Smooth muscle cell (in vitro differentiated cells): ENCODE results near the gene OXLD1. TPM values are rescaled to one million over a fixed set of nuclear protein-coding genes. Genes with fewer than 3 reads are reported as not detected.

Experiments
- DNase-seq: peaks from one replicate; lab custom pipeline; 2025; ENCODE audit not compliant: unreplicated experiment; lab: John Stamatoyannopoulos, UW
- H2AFZ ChIP-seq: fragments of 200-600 bp; sonication (generic); 2 replicates; pipeline ENCODE4 v1.6.0; 2016; ENCODE audit warnings: antibody characterized with exemption, low read depth, mild to moderate bottlenecking
- H3F3A ChIP-seq: fragments of 200-600 bp; sonication (generic); 2 replicates; pipeline ENCODE4 v1.6.0; 2017; ENCODE audit warnings: antibody characterized with exemption, low read depth
- H3K27ac ChIP-seq: fragments of 200-600 bp; sonication (generic); 2 replicates; pipeline ENCODE4 v1.5.1; 2016; ENCODE audit warnings: low read depth, mild to moderate bottlenecking
- H3K27me3 ChIP-seq: fragments of 200-600 bp; sonication (generic); 2 replicates; pipeline ENCODE4 v1.6.1; 2016; ENCODE audit warnings: low read depth, mild to moderate bottlenecking
- H3K36me3 ChIP-seq: fragments of 200-600 bp; sonication (generic); 2 replicates; pipeline ENCODE4 v1.5.1; 2016; ENCODE audit warnings: low read depth
- H3K4me1 ChIP-seq: fragments of 200-600 bp; sonication (generic); 2 replicates; pipeline ENCODE4 v1.5.1; 2016; ENCODE audit warnings: low read depth
- H3K4me2 ChIP-seq: fragments of 200-600 bp; sonication (generic); 2 replicates; pipeline ENCODE4 v1.6.0; 2016; ENCODE audit warnings: mild to moderate bottlenecking
- H3K4me3 ChIP-seq: fragments of 200-600 bp; sonication (generic); 2 replicates; pipeline ENCODE4 v1.5.1; 2016; ENCODE audit warnings: mild to moderate bottlenecking
- H3K79me2 ChIP-seq: fragments of 200-600 bp; sonication (generic); 2 replicates; pipeline ENCODE4 v1.6.0; 2016; ENCODE audit warnings: low read depth, mild to moderate bottlenecking
- H3K9ac ChIP-seq: fragments of 200-600 bp; sonication (generic); 2 replicates; pipeline ENCODE4 v1.6.0; 2016; ENCODE audit warnings: low read depth
- H3K9me3 ChIP-seq: fragments of 200-600 bp; sonication (generic); replicated peaks from 2 replicates; pipeline ENCODE4 v1.5.1; 2016; ENCODE audit warnings: low read depth
- H4K20me1 ChIP-seq: fragments of 200-600 bp; sonication (generic); 2 replicates; pipeline ENCODE4 v1.6.0; 2016; ENCODE audit warnings: low read depth
- WGBS: methylation state at CpG from one replicate; pipeline ENCODE4 v1.1.7; 2016; ENCODE audit warnings: low lambda C conversion rate; 5-methylcytosine and 5-hydroxymethylcytosine counted together
- microRNA-seq: library from miRNA; unstranded; fragments of <30 nt; microRNA quantifications from one replicate; pipeline ENCODE4, GENCODE V29; 2016; ENCODE audit warnings: borderline number of aligned reads
- polyA plus RNA-seq: library from polyadenylated mRNA; unstranded; fragments of >200 nt; fragmentation: Nextera tagmentation; extraction: Ambion mirVana; gene quantifications from 2 replicates; pipeline ENCODE4 v1.2.1, GENCODE V29; 2016
- small RNA-seq: library from RNA; depleted of rRNA; stranded (forward); fragments of <200 nt; gene quantifications from one replicate; pipeline ENCODE3, GENCODE V24; 2014
- total RNA-seq: library from RNA; depleted of rRNA; stranded (reverse); fragments of >200 nt; gene quantifications from 2 replicates; pipeline ENCODE4 v1.2.3, GENCODE V29; 2014
- TF ChIP-seq, protein P1 (sequence below): fragments of 200-600 bp; sonication (generic); IDR thresholded peaks from 2 replicates; pipeline ENCODE4 v1.5.1; 2017; ENCODE audit warnings: borderline replicate concordance, mild to moderate bottlenecking, antibody characterized with exemption; ENCODE audit not compliant: insufficient read depth, poor library complexity, severe bottlenecking

Gene OXLD1
- total and polyA plus RNA-seq, 2 experiments from 2014 or later = 13.0 to 32.3 TPM

GRCh38 chr17:81615401-81615930 lies 50.9 kb downstream of the OXLD1 start:
- Histone ChIP-seq H3F3A (peaks cover 5% of the 10 kb centered on the region), H3K4me2 (peak overlapping the region; percentile 68), H3K79me2 (peaks cover 73% of the 10 kb centered on the region), H3K9ac (no peak overlapping the region), H2AFZ (no peak overlapping the region), H3K9me3 (no peaks in the 10 kb centered on the region), H3K4me1 (no peaks in the 10 kb centered on the region), H3K27ac (peak overlapping the region; percentile 86), H3K27me3 (no peaks in the 10 kb centered on the region), H4K20me1 (peaks cover 77% of the 10 kb centered on the region), H3K4me3 (no peak overlapping the region), H3K36me3 (peaks cover 6% of the 10 kb centered on the region)
- no peak for DNase-seq
- TF ChIP-seq, protein P1, sequence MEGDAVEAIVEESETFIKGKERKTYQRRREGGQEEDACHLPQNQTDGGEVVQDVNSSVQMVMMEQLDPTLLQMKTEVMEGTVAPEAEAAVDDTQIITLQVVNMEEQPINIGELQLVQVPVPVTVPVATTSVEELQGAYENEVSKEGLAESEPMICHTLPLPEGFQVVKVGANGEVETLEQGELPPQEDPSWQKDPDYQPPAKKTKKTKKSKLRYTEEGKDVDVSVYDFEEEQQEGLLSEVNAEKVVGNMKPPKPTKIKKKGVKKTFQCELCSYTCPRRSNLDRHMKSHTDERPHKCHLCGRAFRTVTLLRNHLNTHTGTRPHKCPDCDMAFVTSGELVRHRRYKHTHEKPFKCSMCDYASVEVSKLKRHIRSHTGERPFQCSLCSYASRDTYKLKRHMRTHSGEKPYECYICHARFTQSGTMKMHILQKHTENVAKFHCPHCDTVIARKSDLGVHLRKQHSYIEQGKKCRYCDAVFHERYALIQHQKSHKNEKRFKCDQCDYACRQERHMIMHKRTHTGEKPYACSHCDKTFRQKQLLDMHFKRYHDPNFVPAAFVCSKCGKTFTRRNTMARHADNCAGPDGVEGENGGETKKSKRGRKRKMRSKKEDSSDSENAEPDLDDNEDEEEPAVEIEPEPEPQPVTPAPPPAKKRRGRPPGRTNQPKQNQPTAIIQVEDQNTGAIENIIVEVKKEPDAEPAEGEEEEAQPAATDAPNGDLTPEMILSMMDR = no peak
- 100% methylated on average over 4 of the region's 4 CpGs for WGBS

Small RNAs within 50 kb of the gene (microRNA-seq; reads per million reads assigned to microRNA genes)
- gene MIR6786 = 2.3 reads per million

Small RNAs within 50 kb of the gene (small RNA-seq; reads per million reads assigned to genes)
- 0.13 reads per million for gene MIR6786

Other genes starting within 250 kb of the OXLD1 start
- 6,157 and 6,793 TPM in 2 replicates for gene ACTG1, start 153.8 kb downstream of the OXLD1 start, total RNA-seq
- gene ACTG1, start 153.8 kb downstream of the OXLD1 start, polyA plus RNA-seq = 5,089 and 5,332 TPM in 2 replicates
- 0.63 and 2.2 TPM in 2 replicates for gene FSCN2, start 138.2 kb downstream of the OXLD1 start, total RNA-seq
- gene FSCN2, start 138.2 kb downstream of the OXLD1 start, polyA plus RNA-seq = 0.56 and 0.72 TPM in 2 replicates
- 17.9 and 19.4 TPM in 2 replicates for gene FAAP100, start 114.3 kb downstream of the OXLD1 start, total RNA-seq
- gene FAAP100, start 114.3 kb downstream of the OXLD1 start, polyA plus RNA-seq = 25.4 and 28.5 TPM in 2 replicates
- 46.3 and 58.1 TPM in 2 replicates for gene NPLOC4, start 29.5 kb downstream of the OXLD1 start, total RNA-seq
- 52.0 and 60.9 TPM in 2 replicates for gene NPLOC4, start 29.5 kb downstream of the OXLD1 start, polyA plus RNA-seq
- 0.67 and 2.6 TPM in 2 replicates for gene TSPAN10, start 29.4 kb downstream of the OXLD1 start, total RNA-seq
- 1.2 and 3.4 TPM in 2 replicates for gene TSPAN10, start 29.4 kb downstream of the OXLD1 start, polyA plus RNA-seq
- 1.3 and 14.5 TPM in 2 replicates for gene PDE6G, start 10.1 kb downstream of the OXLD1 start, total RNA-seq
- 3.2 and 5.3 TPM in 2 replicates for gene PDE6G, start 10.1 kb downstream of the OXLD1 start, polyA plus RNA-seq
- 5.0 and 8.1 TPM in 2 replicates for gene CCDC137, start 132 bp upstream of the OXLD1 start, total RNA-seq
- gene CCDC137, start 132 bp upstream of the OXLD1 start, polyA plus RNA-seq = 24.6 and 30.2 TPM in 2 replicates
- gene ARL16, start 17.2 kb upstream of the OXLD1 start, total RNA-seq = 22.3 and 24.0 TPM in 2 replicates
- 62.1 and 77.3 TPM in 2 replicates for gene ARL16, start 17.2 kb upstream of the OXLD1 start, polyA plus RNA-seq
- gene HGS, start 17.4 kb upstream of the OXLD1 start, total RNA-seq = 64.9 and 68.0 TPM in 2 replicates
- 164 and 194 TPM in 2 replicates for gene HGS, start 17.4 kb upstream of the OXLD1 start, polyA plus RNA-seq
- 16.5 and 22.2 TPM in 2 replicates for gene MRPL12, start 36.8 kb upstream of the OXLD1 start, total RNA-seq
- 83.6 and 92.4 TPM in 2 replicates for gene MRPL12, start 36.8 kb upstream of the OXLD1 start, polyA plus RNA-seq
- gene SLC25A10, start 45.7 kb upstream of the OXLD1 start, total RNA-seq = 8.4 and 11.3 TPM in 2 replicates
- 13.0 and 21.0 TPM in 2 replicates for gene SLC25A10, start 45.7 kb upstream of the OXLD1 start, polyA plus RNA-seq
- not detected in 2 replicates for gene GCGR, start 137.5 kb upstream of the OXLD1 start, total RNA-seq
- 0.58 TPM in 1 of 2 replicates, not detected in the other for gene GCGR, start 137.5 kb upstream of the OXLD1 start, polyA plus RNA-seq
- gene MCRIP1, start 166.7 kb upstream of the OXLD1 start, total RNA-seq = 85.1 and 85.8 TPM in 2 replicates
- 194 and 208 TPM in 2 replicates for gene MCRIP1, start 166.7 kb upstream of the OXLD1 start, polyA plus RNA-seq
- 0.58 and 3.1 TPM in 2 replicates for gene PPP1R27, start 168.4 kb upstream of the OXLD1 start, total RNA-seq
- gene PPP1R27, start 168.4 kb upstream of the OXLD1 start, polyA plus RNA-seq = 0.79 and 1.6 TPM in 2 replicates
- gene P4HB, start 193.9 kb upstream of the OXLD1 start, total RNA-seq = 1,406 and 1,593 TPM in 2 replicates
- gene P4HB, start 193.9 kb upstream of the OXLD1 start, polyA plus RNA-seq = 1,326 and 1,526 TPM in 2 replicates
- gene ARHGDIA, start 204.7 kb upstream of the OXLD1 start, total RNA-seq = 67.6 and 256 TPM in 2 replicates
- 353 and 360 TPM in 2 replicates for gene ARHGDIA, start 204.7 kb upstream of the OXLD1 start, polyA plus RNA-seq
- gene ALYREF, start 225.0 kb upstream of the OXLD1 start, total RNA-seq = 58.9 and 75.9 TPM in 2 replicates
- gene ALYREF, start 225.0 kb upstream of the OXLD1 start, polyA plus RNA-seq = 123 and 136 TPM in 2 replicates
- 147 and 222 TPM in 2 replicates for gene ANAPC11, start 225.1 kb upstream of the OXLD1 start, total RNA-seq
- 428 and 444 TPM in 2 replicates for gene ANAPC11, start 225.1 kb upstream of the OXLD1 start, polyA plus RNA-seq
- 7.9 TPM in 1 of 2 replicates, not detected in the other for gene NPB, start 235.6 kb upstream of the OXLD1 start, total RNA-seq
- gene NPB, start 235.6 kb upstream of the OXLD1 start, polyA plus RNA-seq = 13.6 and 14.4 TPM in 2 replicates
- 10.3 and 11.4 TPM in 2 replicates for gene PCYT2, start 244.8 kb upstream of the OXLD1 start, total RNA-seq
- gene PCYT2, start 244.8 kb upstream of the OXLD1 start, polyA plus RNA-seq = 27.9 and 50.6 TPM in 2 replicates